H1 (cell line): ENCODE results near the gene SIGLECL1. TPM values are rescaled to one million over a fixed set of nuclear protein-coding genes. Genes with fewer than 3 reads are reported as not detected.
A peak's percentile ranks its signal among the peaks of the same experiment; 100 is the strongest.

Experiments
- CTCF ChIA-PET: fragments of 300-600 bp; sonication (Branson Sonifier 250); formaldehyde crosslinking; loops from one replicate; lab custom pipeline; 2021; ENCODE audit not compliant: partially characterized antibody; lab: Charles Lee
- POLR2A ChIA-PET: fragments of 300-600 bp; sonication (Branson Sonifier 250); formaldehyde crosslinking; loops from one replicate; lab custom pipeline; 2021; ENCODE audit warnings: inconsistent platforms; ENCODE audit not compliant: partially characterized antibody; lab: Charles Lee
- DNase-seq, 2 experiments: peaks; one replicate each; pipeline versions ENCODE4 v3.0.0 to v3.0.0-alpha.2; 2010 to 2022; ENCODE audit warnings: low spot score in 2 of 2, low read depth in 1 of 2, mixed read lengths in 1 of 2
- FAIRE-seq: peaks from 2 replicates; lab custom pipeline; 2011; peaks lifted over from hg19 to GRCh38; lab: Jason Lieb, UNC
- H2AFZ ChIP-seq: 2 replicates; pipeline ENCODE4 v1.8.1; 2012; ENCODE audit warnings: low read length, inconsistent platforms
- H2AK5ac ChIP-seq: 2 replicates; pipeline ENCODE4 v1.6.1; 2013; ENCODE audit warnings: low read depth, low read length
- H2BK120ac ChIP-seq: replicated peaks from 2 replicates; pipeline ENCODE3; 2013; ENCODE audit warnings: low read depth, low read length, inconsistent platforms
- H2BK12ac ChIP-seq: 2 replicates; pipeline ENCODE4 v1.6.1; 2013; ENCODE audit warnings: low read depth, low read length
- H2BK15ac ChIP-seq: 2 replicates; pipeline ENCODE4 v1.6.1; 2013; ENCODE audit warnings: low read length
- H2BK20ac ChIP-seq: 2 replicates; pipeline ENCODE4 v1.6.1; 2013; ENCODE audit warnings: low read length
- H2BK5ac ChIP-seq: 2 replicates; pipeline ENCODE4 v1.6.1; 2013; ENCODE audit warnings: low read depth, low read length
- H3K14ac ChIP-seq: 2 replicates; pipeline ENCODE4 v1.6.1; 2013; ENCODE audit warnings: inconsistent platforms; ENCODE audit not compliant: insufficient read length
- H3K18ac ChIP-seq: 2 replicates; pipeline ENCODE4 v1.6.1; 2013; ENCODE audit warnings: low read length; ENCODE audit errors: extremely low read depth
- H3K23ac ChIP-seq: 2 replicates; pipeline ENCODE4 v1.6.1; 2013; ENCODE audit warnings: inconsistent platforms; ENCODE audit not compliant: insufficient read length
- H3K23me2 ChIP-seq: 2 replicates; pipeline ENCODE4 v1.6.1; 2013; ENCODE audit warnings: low read depth, low read length
- H3K27ac ChIP-seq: 2 replicates; pipeline ENCODE4 v1.6.1; 2011; ENCODE audit warnings: low read depth, low read length, inconsistent platforms
- H3K27me3 ChIP-seq, 4 experiments: replicated peaks in 1 of 4; 1 replicate in 1 of 4; 2 replicates in 3 of 4; pipeline versions ENCODE4 v1.6.1 to v1.8.1; 2011 to 2013; ENCODE audit warnings: low read length in 3 of 4, mild to moderate bottlenecking in 3 of 4, inconsistent platforms in 2 of 4, mixed read lengths in 2 of 4, moderate library complexity in 1 of 4; ENCODE audit not compliant: control insufficient read depth in 3 of 4, insufficient read depth in 3 of 4; ENCODE audit errors: extremely low read depth in 1 of 4
- H3K36me3 ChIP-seq, 4 experiments: 2 replicates each; pipeline versions ENCODE4 v1.6.1 to v1.8.1; 2011 to 2013; ENCODE audit warnings: mild to moderate bottlenecking in 4 of 4, low read length in 3 of 4, moderate library complexity in 2 of 4, control low read depth in 1 of 4, inconsistent platforms in 1 of 4; ENCODE audit not compliant: insufficient read depth in 4 of 4, control insufficient read depth in 2 of 4
- H3K4ac ChIP-seq: replicated peaks from 2 replicates; pipeline ENCODE3; 2013; ENCODE audit warnings: low read length, low read depth, mixed read lengths, inconsistent platforms; ENCODE audit not compliant: insufficient read length
- H3K4me1 ChIP-seq, 4 experiments: replicated peaks in 1 of 4; 1 replicate in 1 of 4; 2 replicates in 3 of 4; pipeline versions ENCODE4 v1.6.1 to v1.8.1; 2011 to 2013; ENCODE audit warnings: low read length in 3 of 4, inconsistent platforms in 2 of 4, mixed read lengths in 1 of 4; ENCODE audit not compliant: insufficient read depth in 4 of 4, control insufficient read depth in 3 of 4
- H3K4me2 ChIP-seq, 2 experiments: 2 replicates each; pipeline versions ENCODE4 v1.6.1 to v1.8.1; 2011 to 2013; ENCODE audit warnings: low read depth in 2 of 2, low read length in 2 of 2, control low read depth in 1 of 2, inconsistent platforms in 1 of 2, mild to moderate bottlenecking in 1 of 2; ENCODE audit not compliant: insufficient read depth in 1 of 2
- H3K4me3 ChIP-seq, 4 experiments: fragments of 200-600, 300-600 bp in 1 of 4; sonication (generic), shearing (Covaris generic), sonication (Bioruptor Twin) in 1 of 4; 2 replicates each; pipeline versions ENCODE4 v1.5.1 to v1.8.1; 2011 to 2016; ENCODE audit warnings: low read length in 4 of 4, low read depth in 3 of 4, control low read depth in 2 of 4, inconsistent platforms in 2 of 4, mild to moderate bottlenecking in 2 of 4, mixed read lengths in 1 of 4, moderate library complexity in 1 of 4; ENCODE audit not compliant: insufficient read depth in 2 of 4; ENCODE audit errors: extremely low read depth in 1 of 4
- H3K56ac ChIP-seq: replicated peaks from 2 replicates; pipeline ENCODE3; 2013; ENCODE audit warnings: low read depth, mild to moderate bottlenecking, mixed read lengths, low read length, inconsistent platforms; ENCODE audit not compliant: insufficient read length
- H3K79me1 ChIP-seq: 2 replicates; pipeline ENCODE4 v1.6.1; 2013; ENCODE audit warnings: low read depth, low read length, control low read depth
- H3K79me2 ChIP-seq, 2 experiments: 2 replicates each; pipeline versions ENCODE4 v1.6.1 to v1.8.1; 2012 to 2013; ENCODE audit warnings: low read length in 2 of 2, mild to moderate bottlenecking in 2 of 2, inconsistent platforms in 1 of 2; ENCODE audit not compliant: insufficient read depth in 2 of 2, control insufficient read depth in 1 of 2
- H3K9ac ChIP-seq, 4 experiments: replicated peaks in 1 of 4; 1 replicate in 1 of 4; 2 replicates in 3 of 4; pipeline versions ENCODE4 v1.6.1 to v1.8.1; 2011 to 2013; ENCODE audit warnings: low read depth in 3 of 4, low read length in 3 of 4, control low read depth in 2 of 4, mild to moderate bottlenecking in 2 of 4, moderate library complexity in 2 of 4, inconsistent platforms in 1 of 4; ENCODE audit errors: extremely low read depth in 1 of 4
- H3K9me3 ChIP-seq, 2 experiments: 2 replicates each; pipeline versions ENCODE4 v1.6.1 to v1.8.1; 2012 to 2013; ENCODE audit warnings: mild to moderate bottlenecking in 2 of 2, moderate library complexity in 2 of 2, control low read depth in 1 of 2, inconsistent platforms in 1 of 2, low read depth in 1 of 2, low read length in 1 of 2, mixed read lengths in 1 of 2; ENCODE audit not compliant: insufficient read depth in 2 of 2
- H4K20me1 ChIP-seq, 2 experiments: replicated peaks in 1 of 2; 2 replicates each; pipeline versions ENCODE3 to v1.8.1; 2011 to 2013; ENCODE audit warnings: inconsistent platforms in 2 of 2, low read length in 2 of 2, mild to moderate bottlenecking in 1 of 2; ENCODE audit not compliant: insufficient read depth in 2 of 2, control insufficient read depth in 1 of 2
- H4K5ac ChIP-seq: 2 replicates; pipeline ENCODE4 v1.6.1; 2013; ENCODE audit warnings: low read length, low read depth, mixed read lengths, inconsistent platforms; ENCODE audit not compliant: insufficient read length
- H4K8ac ChIP-seq: 2 replicates; pipeline ENCODE4 v1.8.0; 2013; ENCODE audit warnings: mild to moderate bottlenecking, moderate library complexity, low read length, inconsistent platforms; ENCODE audit not compliant: insufficient read depth; ENCODE audit errors: extremely low read depth
- H4K91ac ChIP-seq: replicated peaks from 2 replicates; pipeline ENCODE3; 2013; ENCODE audit warnings: low read length, mixed read lengths, inconsistent platforms; ENCODE audit not compliant: insufficient read length
- ATF3 ChIP-seq: IDR thresholded peaks from 2 replicates; pipeline ENCODE4 v1.6.1; 2011; ENCODE audit warnings: low read depth, mild to moderate bottlenecking, low read length; ENCODE audit not compliant: insufficient read depth
- BACH1 ChIP-seq: IDR thresholded peaks from 2 replicates; pipeline ENCODE4 v1.6.1; 2012; ENCODE audit warnings: low read length, improper control_type of control experiment
- CEBPB ChIP-seq: IDR thresholded peaks from 2 replicates; pipeline ENCODE4 v1.6.1; 2012; ENCODE audit warnings: low read depth, low read length
- GTF2F1 ChIP-seq: IDR thresholded peaks from 2 replicates; pipeline ENCODE4 v1.6.1; 2012; ENCODE audit warnings: low read depth, low read length, improper control_type of control experiment, borderline replicate concordance
- JUND ChIP-seq: IDR thresholded peaks from 2 replicates; pipeline ENCODE4 v1.6.1; 2011; ENCODE audit warnings: mild to moderate bottlenecking, improper control_type of control experiment, low read length
- POU5F1 ChIP-seq: IDR thresholded peaks from 2 replicates; pipeline ENCODE4 v1.6.1; 2011; ENCODE audit warnings: low read depth, mild to moderate bottlenecking, low read length, moderate library complexity
- RAD21 ChIP-seq, 2 experiments: IDR thresholded peaks in 1 of 2; conservative IDR thresholded peaks in 1 of 2; 2 replicates each; pipeline ENCODE4 v1.6.1; 2011; ENCODE audit warnings: low read depth in 2 of 2, low read length in 2 of 2, improper control_type of control experiment in 1 of 2, inconsistent platforms in 1 of 2, mild to moderate bottlenecking in 1 of 2, moderate library complexity in 1 of 2
- RBBP5 ChIP-seq: IDR thresholded peaks from 2 replicates; pipeline ENCODE4 v1.7.1; 2012; ENCODE audit warnings: low read depth, mild to moderate bottlenecking, inconsistent platforms, low read length, moderate library complexity, borderline replicate concordance
- SIX5 ChIP-seq: IDR thresholded peaks from 2 replicates; pipeline ENCODE4 v1.6.1; 2011; ENCODE audit warnings: mild to moderate bottlenecking, low read depth, low read length
- TBP ChIP-seq: IDR thresholded peaks from 2 replicates; pipeline ENCODE4 v1.6.1; 2011; ENCODE audit warnings: low read depth, low read length, improper control_type of control experiment
- WGBS, 2 experiments: shearing (Covaris generic) in 1 of 2; methylation state at CpG; one replicate each; pipeline versions ENCODE4 v1.1.6 to v1.1.7; 2013 to 2015; ENCODE audit warnings: low lambda C conversion rate in 2 of 2, mixed read lengths in 2 of 2, inconsistent platforms in 1 of 2, low coverage in 1 of 2, missing lambda C conversion rate in 1 of 2; ENCODE audit not compliant: insufficient replicate concordance in 2 of 2, insufficient coverage in 1 of 2, insufficient read length in 1 of 2; ENCODE audit errors: extremely low coverage in 1 of 2, missing lambda C conversion rate in 1 of 2; 5-methylcytosine and 5-hydroxymethylcytosine counted together
- polyA plus RNA-seq, 7 experiments: library from polyadenylated mRNA; depleted of rRNA in 3 of 7; stranded (reverse) in 5 of 7; unstranded in 2 of 7; fragments of >200 nt in 5 of 7; fragments of 200-250 nt in 2 of 7; gene quantifications; 1 replicate in 5 of 7; 2 replicates in 1 of 7; 4 replicates in 1 of 7; pipeline versions ENCODE4 v1.2.1 to v1.2.3, GENCODE V29; 2011 to 2013; ENCODE audit warnings: missing spikeins in 2 of 7, mixed read lengths in 2 of 7
- total RNA-seq: library from RNA; stranded (reverse); fragmentation: NEBNext Ultra II Directional; extraction: Animal tissue kit (Norgen Biotek cat#: 25700); gene quantifications from 2 replicates; pipeline ENCODE4 v1.2.1, GENCODE V29; 2021

Gene SIGLECL1
- total and polyA plus RNA-seq, 2 of the 8 experiments (the other 6 are each of a cell fraction or from before 2014, with no cell fraction given) = not detected

DNA sequence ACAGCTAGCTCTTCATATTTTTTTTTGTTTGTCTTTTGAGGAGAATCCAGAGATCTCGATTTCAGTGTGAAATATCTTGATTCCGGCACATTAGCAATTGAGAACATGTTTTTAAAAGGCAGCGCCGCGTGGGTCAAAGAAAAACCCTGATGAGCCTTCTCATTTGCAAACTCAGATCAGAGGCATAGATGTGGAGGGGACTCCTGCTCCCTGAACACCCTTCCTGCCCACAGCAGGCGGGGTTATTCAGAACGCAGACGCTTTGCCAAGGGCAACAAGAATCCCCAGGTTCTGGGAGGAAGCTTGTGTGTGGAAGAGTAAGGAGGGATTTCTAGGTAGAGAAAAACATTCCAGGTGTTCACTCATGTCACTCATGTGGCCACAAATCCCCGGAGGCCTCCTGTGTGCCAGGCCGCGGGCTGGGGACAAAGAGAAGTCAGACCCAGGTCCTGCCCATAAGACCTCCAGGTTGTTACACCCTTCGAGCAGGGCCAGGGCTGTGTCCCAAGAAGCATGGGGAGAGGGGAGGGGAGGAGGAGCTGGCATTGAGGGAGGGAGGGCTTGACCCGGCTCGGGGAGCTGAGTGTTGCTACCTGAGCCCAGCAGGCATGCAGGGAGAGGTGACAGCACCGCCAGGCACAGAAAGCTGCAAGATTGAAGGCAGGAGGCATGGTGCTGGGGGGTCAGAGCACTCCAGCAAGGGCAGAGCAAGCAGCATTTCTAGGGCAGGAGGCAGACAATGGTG, 44.7 kb downstream of the SIGLECL1 start:
- no peak overlapping the region for H2BK120ac ChIP-seq
- peak overlapping the region; percentile 40; the same call in 1 of the 2 replicates for H2BK20ac ChIP-seq
- no peaks in the 10 kb centered on the region for H3K9me3 ChIP-seq
- H3K14ac ChIP-seq = no peak overlapping the region
- DNase-seq = peak in 1 of 2 experiments; percentile 59
- TF ChIP-seq SIX5 (no peak), TBP (no peak), POU5F1 (no peak), GTF2F1 (no peak), CEBPB (no peak), ATF3 (no peak), RBBP5 (no peak), BACH1 (no peak), RAD21 (IDR thresholded peaks at IDR 0.05 in 1 of 2, conservative IDR thresholded peaks at IDR 0.05 in 1 of 2; ENCODE audit: low read depth in 2 of 2, low read length in 2 of 2) (no peak), JUND (no peak)
- H3K36me3 ChIP-seq = no peaks in the 10 kb centered on the region
- H3K27me3 ChIP-seq = peaks cover 0 to 2% (median 0%) of the 10 kb centered on the region in 4 experiments; a peak in 1 of 7 replicates
- no peak overlapping the region for H3K23ac ChIP-seq
- WGBS, 2 experiments = 57% methylated on average over 14 of the region's 15 CpGs; no CpG with 5 or more reads in 1 of the 2 experiments
- peak overlapping the region in 1 of 2 experiments; percentile 18; a peak in 1 of 4 replicates for H3K4me2 ChIP-seq
- peak overlapping the region; percentile 5; the same call in 1 of the 2 replicates for H3K18ac ChIP-seq
- no peaks in the 10 kb centered on the region for H3K79me2 ChIP-seq
- H4K20me1 ChIP-seq = no peaks in the 10 kb centered on the region
- no peak overlapping the region for H3K4ac ChIP-seq
- peaks cover 10 to 39% (median 29%) of the 10 kb centered on the region in 4 experiments for H3K4me1 ChIP-seq
- no peaks in the 10 kb centered on the region for H3K23me2 ChIP-seq
- H3K27ac ChIP-seq = no peak overlapping the region
- H4K8ac ChIP-seq = no peak overlapping the region; the same call in 1 of the 2 replicates
- H4K91ac ChIP-seq = peak overlapping the region; percentile 67
- H2BK15ac ChIP-seq = peak overlapping the region; percentile 97; the same call in 1 of the 2 replicates
- H3K4me3 ChIP-seq = no peak overlapping the region
- peak overlapping the region; percentile 95; the same call in 1 of the 2 replicates for H2BK12ac ChIP-seq
- 0 out of 2 replicates have a peak overlapping the region, but pooled peaks have one; percentile 18 for H2AK5ac ChIP-seq
- no peak overlapping the region for H3K9ac ChIP-seq
- H4K5ac ChIP-seq = no peak overlapping the region
- H2AFZ ChIP-seq = peak overlapping the region; percentile 7; the same call in 1 of the 2 replicates
- peak overlapping the region; percentile 95; the same call in 1 of the 2 replicates for H2BK5ac ChIP-seq
- H3K56ac ChIP-seq = no peak overlapping the region
- H3K79me1 ChIP-seq = no peaks in the 10 kb centered on the region
- ChIA-PET POLR2A (interaction anchor here (0.7 to 1.5 kb wide), 6 partner anchors 13 to 961 kb away, joined by 3 to 4 read pairs (median 4); no protein-coding TSS in a partner anchor), CTCF (interaction anchor here (0.6 to 2.3 kb wide), 23 partner anchors 13 to 1031 kb away, joined by 3 to 11 read pairs (median 4); partner anchors contain the start of gene VSIG10L)
- FAIRE-seq = no peak
